MCF 10A (cell line): ENCODE measurements around the gene TES. TPM values are rescaled to one million over a fixed set of nuclear protein-coding genes. Genes with fewer than 3 reads are reported as not detected.

Experiments
- BruUV-seq: library from RNA; stranded (reverse); fragments of 400-500 nt; replicated peaks from 2 replicates; lab custom pipeline; 2021; lab: Mats Ljungman, UMichigan
- CTCF ChIA-PET: fragments of 300-600 bp; sonication (Branson Sonifier 250); formaldehyde crosslinking; extraction: SDS; loops from one replicate; lab custom pipeline; 2021; ENCODE audit warnings: antibody characterized with exemption, inconsistent platforms; lab: Yijun Ruan, JAX
- POLR2A ChIA-PET: fragments of 300-600, 350-650 bp; sonication (Branson Sonifier 250); formaldehyde crosslinking; extraction: SDS; loops from one replicate; lab custom pipeline; 2020; ENCODE audit warnings: antibody characterized with exemption, inconsistent platforms; lab: Yijun Ruan, JAX
- DNase-seq: peaks from one replicate; pipeline ENCODE4 v3.0.0-alpha.2; 2018; ENCODE audit not compliant: unreplicated experiment
- H3K27ac Mint-ChIP-seq: one replicate; pipeline ENCODE4 v1.8.0; 2022; ENCODE audit warnings: mild to moderate bottlenecking, low read depth, mixed read lengths; ENCODE audit not compliant: unreplicated experiment
- H3K27me3 Mint-ChIP-seq: one replicate; pipeline ENCODE4 v1.8.0; 2022; ENCODE audit warnings: mixed read lengths; ENCODE audit not compliant: insufficient read depth, unreplicated experiment
- H3K36me3 Mint-ChIP-seq: one replicate; pipeline ENCODE4 v1.8.0; 2022; ENCODE audit warnings: mild to moderate bottlenecking, moderate library complexity, mixed read lengths; ENCODE audit not compliant: insufficient read depth, unreplicated experiment
- H3K4me1 Mint-ChIP-seq: one replicate; pipeline ENCODE4 v1.8.0; 2022; ENCODE audit warnings: mixed read lengths; ENCODE audit not compliant: insufficient read depth, unreplicated experiment
- H3K4me3 Mint-ChIP-seq: one replicate; pipeline ENCODE4 v1.8.0; 2022; ENCODE audit warnings: mild to moderate bottlenecking, moderate library complexity, mixed read lengths; ENCODE audit not compliant: unreplicated experiment
- H3K9me3 Mint-ChIP-seq: one replicate; pipeline ENCODE4 v1.8.0; 2022; ENCODE audit warnings: mixed read lengths; ENCODE audit not compliant: unreplicated experiment
- intact Hi-C: fragments of 100-400 bp; cut with micrococcal nuclease; formaldehyde crosslinking; loops from 2 replicates; pipeline ENCODE4 v1.14.1; 2022
- total RNA-seq: library from RNA; stranded (reverse); gene quantifications from 2 replicates; pipeline ENCODE4 v1.2.3, GENCODE V29; 2022
- TF ChIP-seq, protein P1 (sequence below): fragments of 200-600 bp; IDR thresholded peaks from one replicate; pipeline ENCODE4 v1.8.0; 2022; ENCODE audit warnings: antibody characterized with exemption, mild to moderate bottlenecking; ENCODE audit not compliant: unreplicated experiment

TES gene
- total RNA-seq, 1 experiment from 2014 or later: 162 TPM

DNA sequence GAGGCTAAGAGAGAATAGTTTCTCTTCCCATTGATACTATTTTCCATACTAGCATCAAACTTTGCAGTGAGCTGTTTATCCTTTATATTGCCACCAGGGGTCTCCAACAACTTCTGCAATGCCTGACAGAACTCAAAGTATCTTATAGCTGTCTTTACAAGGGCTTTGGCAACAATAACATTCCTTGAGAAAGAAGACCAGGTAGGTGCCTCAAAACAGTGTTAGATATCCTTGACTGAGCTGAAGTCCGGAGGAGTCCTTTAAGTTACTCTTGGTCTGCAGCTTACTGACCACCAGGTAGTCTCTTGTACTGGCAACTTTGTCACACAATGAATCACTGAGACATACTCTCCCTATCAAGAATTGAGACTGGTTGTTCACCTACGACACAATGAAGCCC is 30.0 kb upstream of the TES start:
- peaks cover 6% of the 10 kb centered on the region for H3K36me3 Mint-ChIP-seq
- TF ChIP-seq, protein P1, sequence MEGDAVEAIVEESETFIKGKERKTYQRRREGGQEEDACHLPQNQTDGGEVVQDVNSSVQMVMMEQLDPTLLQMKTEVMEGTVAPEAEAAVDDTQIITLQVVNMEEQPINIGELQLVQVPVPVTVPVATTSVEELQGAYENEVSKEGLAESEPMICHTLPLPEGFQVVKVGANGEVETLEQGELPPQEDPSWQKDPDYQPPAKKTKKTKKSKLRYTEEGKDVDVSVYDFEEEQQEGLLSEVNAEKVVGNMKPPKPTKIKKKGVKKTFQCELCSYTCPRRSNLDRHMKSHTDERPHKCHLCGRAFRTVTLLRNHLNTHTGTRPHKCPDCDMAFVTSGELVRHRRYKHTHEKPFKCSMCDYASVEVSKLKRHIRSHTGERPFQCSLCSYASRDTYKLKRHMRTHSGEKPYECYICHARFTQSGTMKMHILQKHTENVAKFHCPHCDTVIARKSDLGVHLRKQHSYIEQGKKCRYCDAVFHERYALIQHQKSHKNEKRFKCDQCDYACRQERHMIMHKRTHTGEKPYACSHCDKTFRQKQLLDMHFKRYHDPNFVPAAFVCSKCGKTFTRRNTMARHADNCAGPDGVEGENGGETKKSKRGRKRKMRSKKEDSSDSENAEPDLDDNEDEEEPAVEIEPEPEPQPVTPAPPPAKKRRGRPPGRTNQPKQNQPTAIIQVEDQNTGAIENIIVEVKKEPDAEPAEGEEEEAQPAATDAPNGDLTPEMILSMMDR: peak; percentile 80
- H3K27ac Mint-ChIP-seq: no peak overlapping the region
- peak; percentile 73 for DNase-seq
- CTCF ChIA-PET: interaction anchor here (0.5 to 14.5 kb wide), 39 partner anchors 9 to 946 kb away, joined by 3 to 409 read pairs (median 6); partner anchors contain the start of genes MET and TES
- H3K4me1 Mint-ChIP-seq: peaks cover 16% of the 10 kb centered on the region
- POLR2A ChIA-PET: interaction anchor here (0.8 to 6.6 kb wide), 8 partner anchors 32 to 79 kb away, joined by 3 to 92 read pairs (median 8); partner anchors contain the start of gene TES
- no peaks in the 10 kb centered on the region for H3K27me3 Mint-ChIP-seq
- H3K4me3 Mint-ChIP-seq: no peak overlapping the region
- intact Hi-C loops: loop anchor here (1.0 kb wide), 2 partner anchors 31 to 56 kb away; no protein-coding TSS in a partner anchor
- no TSS peak for BruUV-seq
- H3K9me3 Mint-ChIP-seq: no peaks in the 10 kb centered on the region

DNA sequence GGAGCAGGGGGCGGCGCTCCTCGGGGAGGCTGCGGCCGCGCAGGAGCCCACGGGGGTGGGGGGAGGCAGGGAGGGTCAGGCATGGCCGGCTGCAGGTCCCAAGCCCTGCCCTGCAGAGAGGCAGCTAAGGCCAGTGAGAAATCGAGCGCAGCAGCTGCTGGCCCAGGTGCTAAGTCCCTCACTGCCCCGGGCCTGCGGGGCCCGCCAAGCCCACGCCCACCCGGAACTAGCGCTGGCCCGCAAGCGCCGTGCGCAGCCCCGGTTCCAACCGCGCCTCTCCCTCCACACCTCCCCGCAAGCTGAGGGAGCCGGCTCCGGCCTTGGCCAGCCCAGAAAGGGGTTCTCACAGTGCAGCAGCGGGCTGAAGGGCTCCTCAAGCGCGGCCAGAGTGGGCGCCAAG is 28.3 kb upstream of the TES start:
- Mint-ChIP-seq H3K4me1 (peaks cover 6% of the 10 kb centered on the region), H3K9me3 (peaks cover 2% of the 10 kb centered on the region), H3K36me3 (peaks cover 6% of the 10 kb centered on the region), H3K27me3 (no peaks in the 10 kb centered on the region), H3K27ac (no peak overlapping the region), H3K4me3 (no peak overlapping the region)
- ChIA-PET CTCF (interaction anchor here (0.8 to 14.5 kb wide), 11 partner anchors 8 to 751 kb away, joined by 3 to 409 read pairs (median 10); partner anchors contain the start of gene TES), POLR2A (interaction anchor here (6.6 kb wide), 1 partner anchor 30 kb away, joined by 92 read pairs; the partner anchor contains the start of gene TES)
- intact Hi-C loops: no loop called here
- no peak for DNase-seq
- no TSS peak for BruUV-seq
- TF ChIP-seq, protein P1: no peak

DNA sequence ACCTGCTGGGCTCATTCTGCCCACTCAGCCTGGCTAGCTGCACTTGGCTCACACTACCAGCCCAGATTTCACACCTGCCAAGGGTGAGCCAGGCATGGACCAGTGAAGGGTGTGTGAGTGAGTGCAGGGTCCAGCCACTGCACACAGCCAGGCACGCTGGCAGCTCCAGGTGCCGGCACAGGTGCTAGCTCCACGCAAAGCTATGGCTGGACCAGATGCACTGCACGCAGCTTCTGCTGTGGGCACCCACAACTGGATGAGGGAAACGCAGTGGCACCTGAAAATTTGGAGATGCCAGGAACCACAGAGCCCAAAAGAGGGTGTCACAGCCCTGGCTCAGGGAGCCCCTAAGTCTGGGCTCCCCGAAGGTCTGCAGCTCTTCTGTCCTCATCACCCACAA is 24.9 kb upstream of the TES start:
- TF ChIP-seq, protein P1: no peak
- Mint-ChIP-seq H3K36me3 (no peaks in the 10 kb centered on the region), H3K27ac (no peak overlapping the region), H3K4me1 (no peaks in the 10 kb centered on the region), H3K9me3 (peaks cover 15% of the 10 kb centered on the region), H3K4me3 (no peak overlapping the region), H3K27me3 (no peaks in the 10 kb centered on the region)
- no peak for DNase-seq
- intact Hi-C loops: no loop called here
- ChIA-PET CTCF (interaction anchor here (0.7 to 14.5 kb wide), 5 partner anchors 8 to 626 kb away, joined by 3 to 409 read pairs (median 4); no protein-coding TSS in a partner anchor), POLR2A (interaction anchor here (1.2 to 1.5 kb wide), 3 partner anchors 26 to 51 kb away, joined by 3 to 5 read pairs (median 4); no protein-coding TSS in a partner anchor)
- BruUV-seq: no TSS peak

DNA sequence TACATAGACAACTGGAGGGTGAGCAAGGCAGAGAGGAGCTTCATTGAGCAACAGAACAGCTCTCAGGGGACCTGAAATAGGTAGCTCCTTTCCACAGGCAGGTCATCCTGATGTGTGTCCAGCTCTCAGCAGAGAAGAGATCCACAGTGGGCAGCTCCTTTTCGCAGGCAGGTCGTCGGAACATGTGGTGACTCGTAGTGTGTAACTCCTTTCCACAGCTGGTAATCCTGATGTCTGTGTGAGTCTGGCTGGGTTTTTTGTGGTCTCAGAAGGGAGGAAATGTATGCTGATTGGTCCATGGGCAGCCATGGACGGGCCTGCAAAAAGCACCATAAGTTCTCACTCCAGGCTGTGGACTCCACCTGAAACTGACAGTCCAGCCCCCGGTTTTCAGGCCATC is 24.4 kb upstream of the TES start:
- H3K27ac Mint-ChIP-seq: no peak overlapping the region
- peaks cover 15% of the 10 kb centered on the region for H3K9me3 Mint-ChIP-seq
- no TSS peak for BruUV-seq
- no peaks in the 10 kb centered on the region for H3K4me1 Mint-ChIP-seq
- intact Hi-C loops: no loop called here
- CTCF ChIA-PET: interaction anchor here (0.8 to 14.5 kb wide), 4 partner anchors 9 to 49 kb away, joined by 3 to 409 read pairs (median 8); no protein-coding TSS in a partner anchor
- POLR2A ChIA-PET: interaction anchor here (1.2 to 1.5 kb wide), 3 partner anchors 25 to 51 kb away, joined by 3 to 5 read pairs (median 4); no protein-coding TSS in a partner anchor
- H3K27me3 Mint-ChIP-seq: no peaks in the 10 kb centered on the region
- DNase-seq: no peak
- no peak overlapping the region for H3K4me3 Mint-ChIP-seq
- TF ChIP-seq, protein P1: no peak
- no peaks in the 10 kb centered on the region for H3K36me3 Mint-ChIP-seq
